T-helper 22 cell (primary cell): ENCODE measurements around the gene SLC8A1.

Experiments used
- DNase-seq: peaks from one replicate; pipeline ENCODE4 v3.0.0-alpha.2; 2020; ENCODE audit warnings: low read depth

The SLC8A1 gene

GRCh38 chr2:40421631-40422297 lies 30.1 kb downstream of the SLC8A1 start:
- no peak for DNase-seq

- no peak for DNase-seq
Observed at GRCh38 chr2:40420478-40420877, 31.4 kb downstream of the SLC8A1 start.

- DNase-seq: no peak
Observed at GRCh38 chr2:40419364-40419762, 32.5 kb downstream of the SLC8A1 start.

GRCh38 chr2:40418614-40419363 lies 33.1 kb downstream of the SLC8A1 start:
- no peak for DNase-seq

GRCh38 chr2:40416486-40416885 lies 35.4 kb downstream of the SLC8A1 start:
- no peak for DNase-seq

- DNase-seq: no peak
Observed at GRCh38 chr2:40415391-40415790, 36.5 kb downstream of the SLC8A1 start.

GRCh38 chr2:40412456-40412855 lies 39.4 kb downstream of the SLC8A1 start:
- no peak for DNase-seq

- DNase-seq: no peak
Observed at GRCh38 chr2:40410695-40411094, 41.2 kb downstream of the SLC8A1 start.

GRCh38 chr2:40409734-40410133 lies 42.2 kb downstream of the SLC8A1 start:
- no peak for DNase-seq

GRCh38 chr2:40406485-40407289 lies 45.2 kb downstream of the SLC8A1 start:
- no peak for DNase-seq

GRCh38 chr2:40405465-40405864 lies 46.4 kb downstream of the SLC8A1 start:
- DNase-seq: no peak

- DNase-seq: no peak
Observed at GRCh38 chr2:40404517-40404916, 47.4 kb downstream of the SLC8A1 start.

GRCh38 chr2:40403233-40403836 lies 48.6 kb downstream of the SLC8A1 start:
- DNase-seq: no peak

GRCh38 chr2:40401896-40402295 lies 50.0 kb downstream of the SLC8A1 start:
- no peak for DNase-seq

GRCh38 chr2:40400336-40400953 lies 51.4 kb downstream of the SLC8A1 start:
- no peak for DNase-seq

GRCh38 chr2:40397765-40398164 lies 54.1 kb downstream of the SLC8A1 start:
- no peak for DNase-seq

GRCh38 chr2:40396124-40396523 lies 55.8 kb downstream of the SLC8A1 start:
- DNase-seq: no peak

GRCh38 chr2:40395169-40396073 lies 56.5 kb downstream of the SLC8A1 start:
- DNase-seq: no peak

GRCh38 chr2:40394597-40394996 lies 57.3 kb downstream of the SLC8A1 start:
- DNase-seq: no peak

- no peak for DNase-seq
Observed at GRCh38 chr2:40394031-40394430, 57.9 kb downstream of the SLC8A1 start.

- no peak for DNase-seq
Observed at GRCh38 chr2:40388161-40388560, 63.7 kb downstream of the SLC8A1 start.
